Liver (tissue), 9 donors: ENCODE measurements around the gene TXNDC8. TPM values are rescaled to one million over a fixed set of nuclear protein-coding genes. Genes with fewer than 3 reads are reported as not detected.

Experiments used
- DNase-seq: peaks from one replicate; pipeline ENCODE4 v3.0.0-alpha.2; 2017; ENCODE audit warnings: low spot score
- H3K27ac ChIP-seq, 2 donors: one replicate each; pipeline ENCODE4 v1.7.0; 2013; ENCODE audit warnings: inconsistent platforms in 2 of 2, low read length in 2 of 2, control low read depth in 1 of 2, low read depth in 1 of 2, mild to moderate bottlenecking in 1 of 2
- H3K27me3 ChIP-seq, 4 donors: one replicate each; pipeline versions ENCODE4 v1.6.1 to v1.7.0; 2013; ENCODE audit warnings: low read length in 3 of 4, inconsistent platforms in 1 of 4, mild to moderate bottlenecking in 1 of 4, moderate library complexity in 1 of 4; ENCODE audit not compliant: control insufficient read depth in 4 of 4, insufficient read depth in 4 of 4
- H3K36me3 ChIP-seq, 4 donors: one replicate each; pipeline versions ENCODE4 v1.6.1 to v1.7.0; 2013; ENCODE audit warnings: low read length in 3 of 4, mild to moderate bottlenecking in 3 of 4, low read depth in 1 of 4, moderate library complexity in 1 of 4; ENCODE audit not compliant: control insufficient read depth in 4 of 4, insufficient read depth in 3 of 4
- H3K4me1 ChIP-seq, 4 donors: one replicate each; pipeline versions ENCODE4 v1.6.1 to v1.7.0; 2013; ENCODE audit warnings: low read length in 3 of 4, mild to moderate bottlenecking in 3 of 4, moderate library complexity in 1 of 4; ENCODE audit not compliant: control insufficient read depth in 4 of 4, insufficient read depth in 4 of 4
- H3K4me3 ChIP-seq, 3 donors: one replicate each; pipeline versions ENCODE4 v1.6.1 to v1.7.0; 2013; ENCODE audit warnings: low read length in 3 of 3, control low read depth in 1 of 3, low read depth in 1 of 3, mild to moderate bottlenecking in 1 of 3
- H3K9ac ChIP-seq, 2 donors: one replicate each; pipeline ENCODE4 v1.7.0; 2013; ENCODE audit warnings: low read length in 2 of 2, mild to moderate bottlenecking in 2 of 2, moderate library complexity in 2 of 2, control low read depth in 1 of 2, low read depth in 1 of 2
- H3K9me3 ChIP-seq, 4 donors: one replicate each; pipeline versions ENCODE4 v1.6.1 to v1.7.0; 2013; ENCODE audit warnings: low read length in 3 of 4; ENCODE audit not compliant: control insufficient read depth in 4 of 4
- EGR1 ChIP-seq, 2 donors: IDR thresholded peaks; 2 replicates each; pipeline ENCODE4 v1.6.1; 2016 to 2018; ENCODE audit warnings: antibody characterized with exemption in 2 of 2, low read depth in 2 of 2
- FOXA1 ChIP-seq: IDR thresholded peaks from 2 replicates; pipeline ENCODE4 v1.6.1; 2016; ENCODE audit warnings: antibody characterized with exemption
- FOXA2 ChIP-seq: IDR thresholded peaks from 2 replicates; pipeline ENCODE4 v1.6.1; 2016; ENCODE audit warnings: antibody characterized with exemption
- GABPA ChIP-seq, 2 donors: IDR thresholded peaks in 1 of 2; conservative IDR thresholded peaks in 1 of 2; 2 replicates each; pipeline ENCODE4 v1.6.1; 2016; ENCODE audit warnings: antibody characterized with exemption in 2 of 2, mild to moderate bottlenecking in 1 of 2, moderate library complexity in 1 of 2
- HNF4A ChIP-seq, 2 donors: conservative IDR thresholded peaks; 2 replicates each; pipeline ENCODE4 v1.6.1; 2016; ENCODE audit warnings: antibody characterized with exemption in 2 of 2, mild to moderate bottlenecking in 2 of 2
- HNF4G ChIP-seq: IDR thresholded peaks from 2 replicates; pipeline ENCODE4 v1.6.1; 2016; ENCODE audit warnings: antibody characterized with exemption
- JUND ChIP-seq, 2 donors: IDR thresholded peaks; 2 replicates each; pipeline ENCODE4 v1.6.1; 2016; ENCODE audit warnings: antibody characterized with exemption in 2 of 2
- NR2F2 ChIP-seq: IDR thresholded peaks from 2 replicates; pipeline ENCODE4 v1.6.1; 2016; ENCODE audit warnings: antibody characterized with exemption
- RAD21 ChIP-seq, 2 donors: IDR thresholded peaks; 2 replicates each; pipeline ENCODE4 v1.6.1; 2016; ENCODE audit warnings: antibody characterized with exemption in 2 of 2, mild to moderate bottlenecking in 2 of 2
- RXRA ChIP-seq, 2 donors: IDR thresholded peaks; 2 replicates each; pipeline ENCODE4 v1.6.1; 2017 to 2018; ENCODE audit warnings: antibody characterized with exemption in 2 of 2, mild to moderate bottlenecking in 1 of 2
- SP1 ChIP-seq: IDR thresholded peaks from 2 replicates; pipeline ENCODE4 v1.6.1; 2018; ENCODE audit warnings: antibody characterized with exemption, mild to moderate bottlenecking
- TAF1 ChIP-seq: conservative IDR thresholded peaks from 2 replicates; pipeline ENCODE4 v1.6.1; 2016; ENCODE audit warnings: antibody characterized with exemption, mild to moderate bottlenecking
- YY1 ChIP-seq: IDR thresholded peaks from 2 replicates; pipeline ENCODE4 v1.6.1; 2016; ENCODE audit warnings: antibody characterized with exemption, mild to moderate bottlenecking
- WGBS: extraction: QIAGEN DNeasy Blood & Tissue Kit; methylation state at CpG from one replicate; pipeline ENCODE4 v1.1.7; 2013; 5-methylcytosine and 5-hydroxymethylcytosine counted together
- polyA plus RNA-seq, 2 donors: library from polyadenylated mRNA; stranded (reverse) in 1 of 2; unstranded in 1 of 2; fragments of 200-250 nt in 1 of 2; fragments of >200 nt in 1 of 2; fragmentation: Nextera tagmentation in 1 of 2; extraction: Ambion mirVana in 1 of 2; gene quantifications; one replicate each; pipeline versions ENCODE4 v1.2.1 to v1.2.3, GENCODE V29; 2013 to 2015
- total RNA-seq, 2 donors: library from RNA; depleted of rRNA; stranded (reverse); fragments of >200 nt; gene quantifications; one replicate each; pipeline ENCODE4 v1.2.3, GENCODE V29; 2014
- TF ChIP-seq, protein P1 (sequence below): IDR thresholded peaks from 2 replicates; pipeline ENCODE4 v1.6.1; 2016; ENCODE audit warnings: antibody characterized with exemption
- TF ChIP-seq, protein P2 (sequence below): fragments of 150-350 bp; IDR thresholded peaks from 2 replicates; pipeline ENCODE4 v1.5.1; 2017; ENCODE audit warnings: improper control_type of control experiment, low read depth, low read length; ENCODE audit not compliant: missing input control
- TF ChIP-seq, protein P3 (sequence below): IDR thresholded peaks from 2 replicates; pipeline ENCODE4 v1.6.1; 2016; ENCODE audit warnings: antibody characterized with exemption
- TF ChIP-seq, protein P4 (sequence below): IDR thresholded peaks from 2 replicates; pipeline ENCODE4 v1.6.1; 2016; ENCODE audit warnings: antibody characterized with exemption
- TF ChIP-seq, protein P5 (sequence below): IDR thresholded peaks from 2 replicates; pipeline ENCODE4 v1.6.1; 2016; ENCODE audit warnings: antibody characterized with exemption, mild to moderate bottlenecking
- donor health status: healthy.
- donor health status: healthy.
- donor health status: healthy.
- donor health status: healthy.
- donor health status: healthy.

Gene TXNDC8
- total and polyA plus RNA-seq, 4 donors, result not detected

DNA sequence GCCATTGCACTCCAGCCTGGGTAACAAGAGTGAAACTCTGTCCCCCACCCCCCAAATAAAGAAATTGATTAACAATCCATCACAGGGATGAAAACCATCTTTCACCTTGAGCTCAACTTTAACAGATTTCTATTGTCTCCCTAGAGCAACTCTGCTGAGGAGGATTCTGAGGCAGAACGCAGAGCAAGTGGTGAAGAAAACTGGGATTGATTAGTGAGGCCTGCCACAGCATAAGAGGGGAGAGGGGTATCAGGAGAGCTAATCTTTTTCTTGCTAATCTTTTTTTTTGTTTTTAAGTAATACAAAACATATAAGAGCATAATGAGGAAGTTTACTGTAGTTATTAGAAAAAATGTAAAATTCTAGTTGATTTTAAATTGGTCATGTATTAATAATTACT lies 8.9 kb downstream of the TXNDC8 start:
- Histone ChIP-seq H3K36me3 (no peaks in the 10 kb centered on the region), H3K4me3 (no peak overlapping the region), H3K9me3 (peaks cover 0 to 3% (median 0%) of the 10 kb centered on the region in 4 donors), H3K27ac (no peak overlapping the region), H3K27me3 (no peaks in the 10 kb centered on the region), H3K9ac (no peak overlapping the region), H3K4me1 (no peaks in the 10 kb centered on the region)
- TF ChIP-seq EGR1 (IDR thresholded peaks at IDR 0.05; ENCODE audit: low read depth in 2 of 2) (no peak), SP1 (no peak), JUND (IDR thresholded peaks at IDR 0.05) (no peak), YY1 (no peak), TAF1 (no peak), RAD21 (IDR thresholded peaks at IDR 0.05) (no peak)
- TF ChIP-seq, protein P1, sequence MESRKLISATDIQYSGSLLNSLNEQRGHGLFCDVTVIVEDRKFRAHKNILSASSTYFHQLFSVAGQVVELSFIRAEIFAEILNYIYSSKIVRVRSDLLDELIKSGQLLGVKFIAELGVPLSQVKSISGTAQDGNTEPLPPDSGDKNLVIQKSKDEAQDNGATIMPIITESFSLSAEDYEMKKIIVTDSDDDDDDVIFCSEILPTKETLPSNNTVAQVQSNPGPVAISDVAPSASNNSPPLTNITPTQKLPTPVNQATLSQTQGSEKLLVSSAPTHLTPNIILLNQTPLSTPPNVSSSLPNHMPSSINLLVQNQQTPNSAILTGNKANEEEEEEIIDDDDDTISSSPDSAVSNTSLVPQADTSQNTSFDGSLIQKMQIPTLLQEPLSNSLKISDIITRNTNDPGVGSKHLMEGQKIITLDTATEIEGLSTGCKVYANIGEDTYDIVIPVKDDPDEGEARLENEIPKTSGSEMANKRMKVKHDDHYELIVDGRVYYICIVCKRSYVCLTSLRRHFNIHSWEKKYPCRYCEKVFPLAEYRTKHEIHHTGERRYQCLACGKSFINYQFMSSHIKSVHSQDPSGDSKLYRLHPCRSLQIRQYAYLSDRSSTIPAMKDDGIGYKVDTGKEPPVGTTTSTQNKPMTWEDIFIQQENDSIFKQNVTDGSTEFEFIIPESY, result no peak
- TF ChIP-seq, protein P2, sequence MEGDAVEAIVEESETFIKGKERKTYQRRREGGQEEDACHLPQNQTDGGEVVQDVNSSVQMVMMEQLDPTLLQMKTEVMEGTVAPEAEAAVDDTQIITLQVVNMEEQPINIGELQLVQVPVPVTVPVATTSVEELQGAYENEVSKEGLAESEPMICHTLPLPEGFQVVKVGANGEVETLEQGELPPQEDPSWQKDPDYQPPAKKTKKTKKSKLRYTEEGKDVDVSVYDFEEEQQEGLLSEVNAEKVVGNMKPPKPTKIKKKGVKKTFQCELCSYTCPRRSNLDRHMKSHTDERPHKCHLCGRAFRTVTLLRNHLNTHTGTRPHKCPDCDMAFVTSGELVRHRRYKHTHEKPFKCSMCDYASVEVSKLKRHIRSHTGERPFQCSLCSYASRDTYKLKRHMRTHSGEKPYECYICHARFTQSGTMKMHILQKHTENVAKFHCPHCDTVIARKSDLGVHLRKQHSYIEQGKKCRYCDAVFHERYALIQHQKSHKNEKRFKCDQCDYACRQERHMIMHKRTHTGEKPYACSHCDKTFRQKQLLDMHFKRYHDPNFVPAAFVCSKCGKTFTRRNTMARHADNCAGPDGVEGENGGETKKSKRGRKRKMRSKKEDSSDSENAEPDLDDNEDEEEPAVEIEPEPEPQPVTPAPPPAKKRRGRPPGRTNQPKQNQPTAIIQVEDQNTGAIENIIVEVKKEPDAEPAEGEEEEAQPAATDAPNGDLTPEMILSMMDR, result no peak
- TF ChIP-seq, protein P3, sequence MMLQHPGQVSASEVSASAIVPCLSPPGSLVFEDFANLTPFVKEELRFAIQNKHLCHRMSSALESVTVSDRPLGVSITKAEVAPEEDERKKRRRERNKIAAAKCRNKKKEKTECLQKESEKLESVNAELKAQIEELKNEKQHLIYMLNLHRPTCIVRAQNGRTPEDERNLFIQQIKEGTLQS, result no peak
- TF ChIP-seq, protein P4, sequence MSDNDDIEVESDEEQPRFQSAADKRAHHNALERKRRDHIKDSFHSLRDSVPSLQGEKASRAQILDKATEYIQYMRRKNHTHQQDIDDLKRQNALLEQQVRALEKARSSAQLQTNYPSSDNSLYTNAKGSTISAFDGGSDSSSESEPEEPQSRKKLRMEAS, result no peak
- no peak for DNase-seq
- 90% methylated on average over 1 of the region's 1 CpG for WGBS

DNA sequence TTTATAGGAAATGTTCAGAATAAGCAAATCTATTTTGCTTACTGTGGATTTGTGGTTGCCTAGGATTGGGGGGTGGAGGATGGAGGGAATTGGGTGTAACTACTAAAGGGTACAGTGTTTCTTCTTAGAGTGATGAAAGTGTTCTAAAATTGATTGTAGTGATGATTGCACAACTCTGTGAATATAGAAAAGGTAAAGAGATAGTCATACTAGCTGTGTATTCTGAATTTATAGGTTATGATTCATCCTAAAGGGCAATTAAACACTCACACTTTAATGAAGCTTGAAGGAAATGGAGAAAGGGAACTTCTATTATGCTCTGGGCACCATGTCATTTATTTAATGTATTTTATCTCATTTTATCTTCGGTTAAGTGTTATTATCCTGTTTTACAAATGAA lies 9.9 kb downstream of the TXNDC8 start:
- Histone ChIP-seq H3K9ac (no peak overlapping the region), H3K27me3 (no peaks in the 10 kb centered on the region), H3K27ac (no peak overlapping the region), H3K4me3 (no peak overlapping the region), H3K9me3 (peaks cover 0 to 3% (median 1%) of the 10 kb centered on the region in 4 donors), H3K4me1 (no peaks in the 10 kb centered on the region), H3K36me3 (no peaks in the 10 kb centered on the region)
- DNase-seq, result no peak
- TF ChIP-seq JUND (IDR thresholded peaks at IDR 0.05), result no peak
- no peak for TF ChIP-seq HNF4G
- no peak for TF ChIP-seq EGR1 (IDR thresholded peaks at IDR 0.05; ENCODE audit: low read depth in 2 of 2)
- TF ChIP-seq RXRA (IDR thresholded peaks at IDR 0.05), result no peak
- no peak for TF ChIP-seq NR2F2
- no peak for TF ChIP-seq RAD21 (IDR thresholded peaks at IDR 0.05)
- TF ChIP-seq TAF1, result no peak
- TF ChIP-seq FOXA2, result no peak
- TF ChIP-seq, protein P1, result no peak
- TF ChIP-seq FOXA1, result no peak
- no peak for TF ChIP-seq YY1
- TF ChIP-seq HNF4A (conservative IDR thresholded peaks at IDR 0.05), result no peak
- TF ChIP-seq, protein P3, result no peak
- TF ChIP-seq, protein P4, result no peak
- TF ChIP-seq, protein P2, result no peak
- TF ChIP-seq GABPA (IDR thresholded peaks at IDR 0.05 in 1 of 2, conservative IDR thresholded peaks at IDR 0.05 in 1 of 2), result no peak
- TF ChIP-seq, protein P5, sequence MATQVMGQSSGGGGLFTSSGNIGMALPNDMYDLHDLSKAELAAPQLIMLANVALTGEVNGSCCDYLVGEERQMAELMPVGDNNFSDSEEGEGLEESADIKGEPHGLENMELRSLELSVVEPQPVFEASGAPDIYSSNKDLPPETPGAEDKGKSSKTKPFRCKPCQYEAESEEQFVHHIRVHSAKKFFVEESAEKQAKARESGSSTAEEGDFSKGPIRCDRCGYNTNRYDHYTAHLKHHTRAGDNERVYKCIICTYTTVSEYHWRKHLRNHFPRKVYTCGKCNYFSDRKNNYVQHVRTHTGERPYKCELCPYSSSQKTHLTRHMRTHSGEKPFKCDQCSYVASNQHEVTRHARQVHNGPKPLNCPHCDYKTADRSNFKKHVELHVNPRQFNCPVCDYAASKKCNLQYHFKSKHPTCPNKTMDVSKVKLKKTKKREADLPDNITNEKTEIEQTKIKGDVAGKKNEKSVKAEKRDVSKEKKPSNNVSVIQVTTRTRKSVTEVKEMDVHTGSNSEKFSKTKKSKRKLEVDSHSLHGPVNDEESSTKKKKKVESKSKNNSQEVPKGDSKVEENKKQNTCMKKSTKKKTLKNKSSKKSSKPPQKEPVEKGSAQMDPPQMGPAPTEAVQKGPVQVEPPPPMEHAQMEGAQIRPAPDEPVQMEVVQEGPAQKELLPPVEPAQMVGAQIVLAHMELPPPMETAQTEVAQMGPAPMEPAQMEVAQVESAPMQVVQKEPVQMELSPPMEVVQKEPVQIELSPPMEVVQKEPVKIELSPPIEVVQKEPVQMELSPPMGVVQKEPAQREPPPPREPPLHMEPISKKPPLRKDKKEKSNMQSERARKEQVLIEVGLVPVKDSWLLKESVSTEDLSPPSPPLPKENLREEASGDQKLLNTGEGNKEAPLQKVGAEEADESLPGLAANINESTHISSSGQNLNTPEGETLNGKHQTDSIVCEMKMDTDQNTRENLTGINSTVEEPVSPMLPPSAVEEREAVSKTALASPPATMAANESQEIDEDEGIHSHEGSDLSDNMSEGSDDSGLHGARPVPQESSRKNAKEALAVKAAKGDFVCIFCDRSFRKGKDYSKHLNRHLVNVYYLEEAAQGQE, result no peak
- TF ChIP-seq SP1, result no peak
- 88% methylated on average over 1 of the region's 1 CpG for WGBS
